ENCODE data around the gene WDR7.

WDR7 gene

DNA sequence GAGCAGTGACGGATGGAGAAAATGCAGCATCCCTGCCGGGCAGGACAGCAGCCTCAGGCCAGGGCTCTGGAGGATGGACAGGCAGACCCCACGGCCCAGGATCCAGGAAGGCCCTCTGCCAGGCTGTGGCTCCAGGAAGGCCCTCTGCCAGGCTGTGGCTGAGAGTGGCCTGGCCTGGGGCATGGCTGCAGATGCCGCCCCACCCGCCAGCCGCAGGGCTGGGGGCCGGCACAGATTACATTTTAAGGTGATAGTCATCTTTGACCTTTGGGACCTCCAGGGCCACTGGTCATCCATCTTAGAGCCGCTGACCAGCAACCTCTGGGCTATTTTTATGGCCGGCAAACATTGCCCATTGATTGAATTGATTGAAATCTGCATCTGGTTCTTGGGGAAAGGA, 397.7 kb downstream of the WDR7 start:
- Histone ChIP-seq H3K27ac (ENCODE audit: low read length) (no peak overlapping the region), H3K9ac (ENCODE audit: low read length) (no peak overlapping the region), H3K9me3 (replicated peaks; ENCODE audit: insufficient read depth, low read length) (no peaks in the 10 kb centered on the region), H3K27me3 (replicated peaks; ENCODE audit: insufficient read depth, low read length) (no peaks in the 10 kb centered on the region), H3K4me2 (ENCODE audit: low read depth, low read length) (no peak overlapping the region), H3K4me1 (ENCODE audit: low read length) (peaks cover 24% of the 10 kb centered on the region), H2AFZ (ENCODE audit: low read length) (no peak overlapping the region), H3K36me3 (replicated peaks; ENCODE audit: insufficient read depth, low read length) (no peaks in the 10 kb centered on the region), H3K4me3 (ENCODE audit: low read length) (no peak overlapping the region), H4K20me1 (ENCODE audit: insufficient read depth, low read length) (no peaks in the 10 kb centered on the region), H3F3A (ENCODE audit: insufficient read depth, low read length) (peaks cover 10% of the 10 kb centered on the region), H3K9me2 (replicated peaks; ENCODE audit: insufficient read depth, low read length) (no peaks in the 10 kb centered on the region), H3K79me2 (ENCODE audit: low read length) (no peaks in the 10 kb centered on the region)
- no peak for DNase-seq
- TF ChIP-seq, protein P1, sequence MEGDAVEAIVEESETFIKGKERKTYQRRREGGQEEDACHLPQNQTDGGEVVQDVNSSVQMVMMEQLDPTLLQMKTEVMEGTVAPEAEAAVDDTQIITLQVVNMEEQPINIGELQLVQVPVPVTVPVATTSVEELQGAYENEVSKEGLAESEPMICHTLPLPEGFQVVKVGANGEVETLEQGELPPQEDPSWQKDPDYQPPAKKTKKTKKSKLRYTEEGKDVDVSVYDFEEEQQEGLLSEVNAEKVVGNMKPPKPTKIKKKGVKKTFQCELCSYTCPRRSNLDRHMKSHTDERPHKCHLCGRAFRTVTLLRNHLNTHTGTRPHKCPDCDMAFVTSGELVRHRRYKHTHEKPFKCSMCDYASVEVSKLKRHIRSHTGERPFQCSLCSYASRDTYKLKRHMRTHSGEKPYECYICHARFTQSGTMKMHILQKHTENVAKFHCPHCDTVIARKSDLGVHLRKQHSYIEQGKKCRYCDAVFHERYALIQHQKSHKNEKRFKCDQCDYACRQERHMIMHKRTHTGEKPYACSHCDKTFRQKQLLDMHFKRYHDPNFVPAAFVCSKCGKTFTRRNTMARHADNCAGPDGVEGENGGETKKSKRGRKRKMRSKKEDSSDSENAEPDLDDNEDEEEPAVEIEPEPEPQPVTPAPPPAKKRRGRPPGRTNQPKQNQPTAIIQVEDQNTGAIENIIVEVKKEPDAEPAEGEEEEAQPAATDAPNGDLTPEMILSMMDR (IDR thresholded peaks at IDR 0.05; ENCODE audit: low read length), result no peak
- TF ChIP-seq EZH2phosphoT487 (IDR thresholded peaks at IDR 0.05; ENCODE audit: low read length) (no peak), EZH2 (optimal IDR thresholded peaks at IDR 0.05; ENCODE audit: low read depth, low read length) (no peak)

DNA sequence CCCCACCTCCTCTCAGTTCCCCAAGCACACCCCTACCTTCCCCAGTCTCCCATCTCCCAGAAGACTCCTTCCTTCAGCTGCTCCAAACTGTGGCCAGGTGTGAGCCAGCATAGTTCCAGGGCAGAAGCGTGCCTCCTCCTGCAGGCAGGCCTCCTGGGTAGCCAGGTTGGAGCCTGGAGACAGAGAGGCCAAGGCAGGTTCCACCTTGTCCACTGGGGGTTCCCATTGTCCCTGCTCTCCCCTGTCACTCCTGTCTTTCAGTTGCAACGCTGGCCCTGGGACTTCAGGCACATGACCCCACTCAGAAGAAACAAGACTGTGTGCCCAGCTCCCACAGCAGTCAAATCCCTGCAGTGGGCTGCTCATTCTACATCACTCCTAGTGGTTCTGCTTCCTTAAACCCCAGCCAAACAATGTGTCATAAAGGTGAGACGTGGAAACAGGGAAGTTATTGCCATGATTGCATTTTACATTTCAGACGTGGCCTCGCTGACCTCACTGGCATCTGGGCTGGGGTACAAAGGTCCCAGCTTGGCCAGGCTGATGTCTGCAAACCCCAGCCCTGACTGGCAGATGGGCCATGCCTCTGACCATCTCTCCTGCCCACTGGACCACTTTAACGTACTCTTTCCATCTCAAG, 399.3 kb downstream of the WDR7 start:
- TF ChIP-seq EZH2phosphoT487 (IDR thresholded peaks at IDR 0.05; ENCODE audit: low read length), result no peak
- TF ChIP-seq, protein P1 (IDR thresholded peaks at IDR 0.05; ENCODE audit: low read length), result no peak
- no peak for TF ChIP-seq EZH2 (optimal IDR thresholded peaks at IDR 0.05; ENCODE audit: low read depth, low read length)
- H2AFZ ChIP-seq (ENCODE audit: low read length), result no peak overlapping the region

DNA sequence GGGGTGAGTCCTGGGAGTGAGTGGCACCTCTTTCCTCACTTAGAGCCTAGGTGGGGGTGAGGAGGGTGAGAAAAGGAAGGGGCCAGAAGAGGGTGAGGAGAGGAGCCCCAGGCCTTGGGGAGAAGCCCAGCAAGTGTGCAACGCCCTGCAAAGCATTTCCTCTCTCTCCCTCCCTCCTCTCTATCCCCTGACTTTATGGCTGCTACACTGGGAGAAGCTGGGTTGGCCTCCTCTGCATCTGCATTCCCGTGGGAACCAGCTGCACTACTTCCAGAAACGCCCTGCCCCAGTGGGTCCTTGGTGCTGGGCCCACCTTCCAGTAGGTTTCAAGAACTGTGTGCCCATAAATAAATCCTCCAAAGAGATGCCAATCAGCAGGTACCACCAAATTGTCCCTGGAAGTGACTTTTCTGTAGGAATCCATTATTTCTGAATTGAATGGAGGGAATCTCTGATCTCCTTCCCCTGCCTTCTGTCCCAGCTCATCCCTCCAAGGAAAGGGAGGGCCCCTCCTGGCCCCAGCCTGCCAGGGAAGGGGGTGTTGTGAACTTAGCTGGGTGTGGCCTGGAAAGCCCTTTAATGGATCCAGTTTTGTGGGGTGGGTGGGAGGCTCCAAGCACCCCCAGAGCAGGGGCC, 400.0 kb downstream of the WDR7 start:
- TF ChIP-seq EZH2phosphoT487 (IDR thresholded peaks at IDR 0.05; ENCODE audit: low read length), result no peak
- TF ChIP-seq, protein P1 (IDR thresholded peaks at IDR 0.05; ENCODE audit: low read length), result no peak
- TF ChIP-seq EZH2 (optimal IDR thresholded peaks at IDR 0.05; ENCODE audit: low read depth, low read length), result no peak
- no peaks in the 10 kb centered on the region for H3K36me3 ChIP-seq (replicated peaks; ENCODE audit: insufficient read depth, low read length)
- no peaks in the 10 kb centered on the region for H3K9me3 ChIP-seq (replicated peaks; ENCODE audit: insufficient read depth, low read length)
- peaks cover 24% of the 10 kb centered on the region for H3K4me1 ChIP-seq (ENCODE audit: low read length)
- 0 out of 2 replicates have a peak overlapping the region, but pooled peaks have one; percentile 9 for H3K9ac ChIP-seq (ENCODE audit: low read length)
- H4K20me1 ChIP-seq (ENCODE audit: insufficient read depth, low read length), result no peaks in the 10 kb centered on the region
- DNase-seq, result no peak
- no peaks in the 10 kb centered on the region for H3K9me2 ChIP-seq (replicated peaks; ENCODE audit: insufficient read depth, low read length)
- H3K27me3 ChIP-seq (replicated peaks; ENCODE audit: insufficient read depth, low read length), result no peaks in the 10 kb centered on the region
- H3K4me3 ChIP-seq (ENCODE audit: low read length), result no peak overlapping the region
- H3F3A ChIP-seq (ENCODE audit: insufficient read depth, low read length), result peaks cover 10% of the 10 kb centered on the region
- peak overlapping the region; percentile 77; the same call in 1 of the 2 replicates for H3K27ac ChIP-seq (ENCODE audit: low read length)
- peak overlapping the region; percentile 63 for H2AFZ ChIP-seq (ENCODE audit: low read length)
- H3K4me2 ChIP-seq (ENCODE audit: low read depth, low read length), result peak overlapping the region; percentile 36; the same call in 1 of the 2 replicates
- no peaks in the 10 kb centered on the region for H3K79me2 ChIP-seq (ENCODE audit: low read length)

More for the DNA sequence above, 399.3 kb downstream of the WDR7 start:
- Histone ChIP-seq H4K20me1 (ENCODE audit: insufficient read depth, low read length) (no peaks in the 10 kb centered on the region), H3K4me1 (ENCODE audit: low read length) (peaks cover 24% of the 10 kb centered on the region), H3K79me2 (ENCODE audit: low read length) (no peaks in the 10 kb centered on the region), H3K27ac (ENCODE audit: low read length) (no peak overlapping the region), H3K4me2 (ENCODE audit: low read depth, low read length) (no peak overlapping the region), H3K9me2 (replicated peaks; ENCODE audit: insufficient read depth, low read length) (no peaks in the 10 kb centered on the region), H3K36me3 (replicated peaks; ENCODE audit: insufficient read depth, low read length) (no peaks in the 10 kb centered on the region), H3K4me3 (ENCODE audit: low read length) (no peak overlapping the region), H3K27me3 (replicated peaks; ENCODE audit: insufficient read depth, low read length) (no peaks in the 10 kb centered on the region), H3F3A (ENCODE audit: insufficient read depth, low read length) (peaks cover 10% of the 10 kb centered on the region), H3K9me3 (replicated peaks; ENCODE audit: insufficient read depth, low read length) (no peaks in the 10 kb centered on the region), H3K9ac (ENCODE audit: low read length) (no peak overlapping the region)
- no peak for DNase-seq
